ENCODE measurements around the gene EHMT1. TPM values are rescaled to one million over a fixed set of nuclear protein-coding genes. Genes with fewer than 3 reads are reported as not detected.
A peak's percentile ranks its signal among the peaks of the same experiment; 100 is the strongest.

Gene EHMT1
- total and polyA plus RNA-seq, 9 of the 15 experiments (the other 6 are each of a cell fraction or from before 2014, with no cell fraction given): 2.2 to 76.0 (median 36.4) TPM

DNA sequence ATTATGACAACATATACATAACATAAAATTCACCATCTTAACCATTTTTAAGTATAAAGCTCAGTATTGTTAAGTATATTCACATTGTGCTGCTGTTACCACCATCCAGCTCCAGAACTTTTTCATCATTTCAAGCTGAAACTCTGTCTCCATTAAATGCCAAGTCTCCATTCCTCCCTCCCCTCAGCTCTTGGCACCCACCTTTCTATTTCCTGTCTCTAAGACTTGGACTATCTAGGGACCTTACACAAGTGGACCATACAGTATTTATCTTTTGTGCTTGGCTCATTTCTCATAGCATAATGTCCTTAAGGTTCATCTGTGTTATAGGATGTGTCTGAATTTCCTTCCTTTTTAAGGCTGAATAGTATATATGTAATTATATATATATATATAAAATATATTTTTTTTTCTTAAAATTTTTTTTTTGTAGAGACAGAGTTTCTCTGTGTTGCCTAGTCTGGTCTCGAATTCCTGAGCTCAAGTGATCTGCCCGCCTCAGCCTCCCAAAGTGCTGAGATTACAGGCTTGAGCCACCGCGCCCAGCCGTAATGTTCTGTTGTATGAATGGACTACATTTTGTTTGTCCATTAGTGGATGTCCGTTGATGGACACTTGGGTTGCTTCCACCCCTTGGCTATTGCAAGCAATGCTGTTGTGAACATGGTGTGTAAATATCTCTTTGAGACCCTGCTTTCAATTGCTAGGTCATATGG is 72.3 kb downstream of the EHMT1 start:
- 91% methylated on average over 6 of the region's 6 CpGs for WGBS (ENCODE audit: insufficient coverage, low coverage, missing lambda C conversion rate)
- Histone ChIP-seq H3K4me3 (no peak overlapping the region), H3K4me1 (replicated peaks in 1 of 2; ENCODE audit: control insufficient read depth in 2 of 2, insufficient read depth in 2 of 2, low read length in 2 of 2) (peaks cover 2 to 29% of the 10 kb centered on the region in 2 experiments; a peak in 4 of 5 replicates), H2AFZ (ENCODE audit: low read depth, low read length) (no peak overlapping the region), H3K9me3 (replicated peaks; ENCODE audit: control insufficient read depth, insufficient read depth, low read depth, low read length) (no peaks in the 10 kb centered on the region), H3K79me2 (ENCODE audit: control insufficient read depth, insufficient read depth, low read length) (peaks cover 86% of the 10 kb centered on the region), H3K27me3 (ENCODE audit: control insufficient read depth in 2 of 2, insufficient read depth in 2 of 2, low read length in 2 of 2) (no peaks in the 10 kb centered on the region), H3K36me3 (ENCODE audit: control insufficient read depth, insufficient read depth, low read length) (no peaks in the 10 kb centered on the region; the same call in 2 of the 3 replicates), H3K4me2 (ENCODE audit: insufficient read depth, low read length) (no peak overlapping the region), H4K20me1 (replicated peaks; ENCODE audit: control insufficient read depth, insufficient read depth, low read length) (peaks cover 7% of the 10 kb centered on the region; the same call in 1 of the 2 replicates), H3K9me1 (ENCODE audit: control insufficient read depth, insufficient read depth, low read length) (peaks cover 11% of the 10 kb centered on the region), H3K9ac (ENCODE audit: insufficient read depth in 1 of 2, low read depth in 2 of 2, low read length in 2 of 2) (no peak overlapping the region), H3K27ac (ENCODE audit: extremely low read depth, low read depth, low read length) (no peak overlapping the region)
- ATAC-seq: no peak
- in situ Hi-C loops (cut with MboI): no loop called here
- ChIA-PET CTCF (ENCODE audit: low intra/inter-chr PET ratio) (no interaction called here), POLR2A (interaction anchor here (0.9 kb wide), 1 partner anchor 10 kb away, joined by 3 read pairs; no protein-coding TSS in a partner anchor)
- intact Hi-C loops (cut with micrococcal nuclease): no loop called here
- no TSS peak for BruUV-seq (replicated peaks)
- no peak for DNase-seq (ENCODE audit: extremely low read depth in 1 of 4, low spot score in 3 of 4)
- no peak for TF ChIP-seq ZC3H11A (IDR thresholded peaks at IDR 0.05; ENCODE audit: low read depth, low read length)
- TF ChIP-seq, protein P1, sequence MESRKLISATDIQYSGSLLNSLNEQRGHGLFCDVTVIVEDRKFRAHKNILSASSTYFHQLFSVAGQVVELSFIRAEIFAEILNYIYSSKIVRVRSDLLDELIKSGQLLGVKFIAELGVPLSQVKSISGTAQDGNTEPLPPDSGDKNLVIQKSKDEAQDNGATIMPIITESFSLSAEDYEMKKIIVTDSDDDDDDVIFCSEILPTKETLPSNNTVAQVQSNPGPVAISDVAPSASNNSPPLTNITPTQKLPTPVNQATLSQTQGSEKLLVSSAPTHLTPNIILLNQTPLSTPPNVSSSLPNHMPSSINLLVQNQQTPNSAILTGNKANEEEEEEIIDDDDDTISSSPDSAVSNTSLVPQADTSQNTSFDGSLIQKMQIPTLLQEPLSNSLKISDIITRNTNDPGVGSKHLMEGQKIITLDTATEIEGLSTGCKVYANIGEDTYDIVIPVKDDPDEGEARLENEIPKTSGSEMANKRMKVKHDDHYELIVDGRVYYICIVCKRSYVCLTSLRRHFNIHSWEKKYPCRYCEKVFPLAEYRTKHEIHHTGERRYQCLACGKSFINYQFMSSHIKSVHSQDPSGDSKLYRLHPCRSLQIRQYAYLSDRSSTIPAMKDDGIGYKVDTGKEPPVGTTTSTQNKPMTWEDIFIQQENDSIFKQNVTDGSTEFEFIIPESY (CRISPR knock-in tag; IDR thresholded peaks at IDR 0.05): 0 out of 2 replicates have a peak, but pooled peaks have one; percentile 14
- FAIRE-seq: no peak
